ENCODE measurements around the gene C1orf185.
"Not testable (repeated sequence)": the region's sequence is repeated elsewhere in the genome, so short reads cannot be mapped to it uniquely, and the experiment has no call there.

Gene C1orf185

DNA sequence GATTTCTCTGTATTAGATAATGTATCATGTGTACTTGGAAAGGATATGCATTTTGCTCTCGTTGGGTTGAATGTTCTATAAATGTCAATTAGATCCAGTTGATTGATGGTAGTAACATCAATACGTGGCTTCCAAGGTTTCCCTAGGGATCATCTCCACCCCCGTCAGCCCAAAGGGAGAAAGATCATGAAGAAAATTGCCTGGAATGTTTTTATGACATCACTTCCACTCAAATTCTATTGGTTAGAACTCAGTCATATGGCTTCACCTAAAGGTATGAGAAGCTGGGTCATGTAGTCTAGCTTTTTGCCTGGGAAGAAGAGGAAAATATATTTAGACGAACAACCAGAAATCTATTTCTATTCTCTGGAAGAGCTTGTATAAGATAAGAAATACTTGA, at the start of gene C1orf185:
Gene C1orf185 (plus strand): TSS at position 253 of the 400 bp plus-strand sequence. CDS start 6 bp downstream, at position 259.
- DNase-seq: no peak

DNA sequence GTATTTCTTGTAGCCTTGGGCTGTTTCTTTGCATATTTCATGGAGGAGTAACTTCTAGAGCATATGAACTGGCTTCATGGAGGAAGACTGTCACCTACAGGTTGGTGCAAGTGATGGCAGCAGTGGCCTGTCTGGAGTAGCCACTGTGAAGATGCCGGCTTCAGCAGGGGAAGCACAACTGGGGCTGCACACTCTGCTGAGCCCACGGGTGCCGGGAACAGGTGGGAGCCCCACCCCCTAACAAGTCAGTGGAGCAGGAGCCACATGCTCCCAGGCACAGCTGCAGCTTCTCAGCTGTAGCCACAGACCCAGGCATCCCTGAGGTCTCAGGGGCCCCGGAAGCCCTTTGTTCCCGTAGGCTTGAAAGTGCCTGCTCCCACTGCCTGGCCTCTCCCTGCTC, 43.2 kb upstream of the C1orf185 start:
- DNase-seq: peak in 1 of 2 donors; percentile 26

DNA sequence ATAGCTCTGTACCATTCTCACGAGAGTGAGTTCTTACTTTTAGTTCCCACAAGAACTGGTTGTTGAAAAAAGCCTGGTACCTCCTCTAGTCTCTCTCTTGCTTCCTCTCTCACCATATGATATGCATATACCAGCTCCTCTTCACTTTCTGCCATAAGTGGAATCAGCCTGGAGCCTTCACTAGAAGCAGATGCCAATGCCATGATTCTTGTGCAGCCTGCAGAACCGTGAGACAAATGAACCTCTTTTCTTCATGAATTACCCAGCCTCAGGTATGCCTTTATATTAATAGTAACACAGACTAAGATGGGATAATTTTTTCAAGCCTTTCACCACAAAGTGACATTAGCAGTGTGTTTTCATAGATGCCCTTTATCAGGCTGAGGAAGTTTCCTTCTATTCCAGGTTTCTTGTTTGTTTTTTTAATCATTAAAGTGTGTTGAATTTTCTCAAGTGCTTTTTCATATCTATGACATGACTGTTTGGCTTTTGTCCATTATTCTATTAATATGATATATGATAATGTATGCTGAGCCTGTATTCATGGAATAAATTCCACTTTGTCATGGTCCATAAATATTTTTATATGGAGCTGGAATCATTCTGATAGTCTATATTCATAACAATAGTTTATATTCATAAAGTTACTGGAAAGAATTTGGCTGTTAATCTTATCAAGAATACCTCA, 40.7 kb upstream of the C1orf185 start:
- DNase-seq: no peak

DNA sequence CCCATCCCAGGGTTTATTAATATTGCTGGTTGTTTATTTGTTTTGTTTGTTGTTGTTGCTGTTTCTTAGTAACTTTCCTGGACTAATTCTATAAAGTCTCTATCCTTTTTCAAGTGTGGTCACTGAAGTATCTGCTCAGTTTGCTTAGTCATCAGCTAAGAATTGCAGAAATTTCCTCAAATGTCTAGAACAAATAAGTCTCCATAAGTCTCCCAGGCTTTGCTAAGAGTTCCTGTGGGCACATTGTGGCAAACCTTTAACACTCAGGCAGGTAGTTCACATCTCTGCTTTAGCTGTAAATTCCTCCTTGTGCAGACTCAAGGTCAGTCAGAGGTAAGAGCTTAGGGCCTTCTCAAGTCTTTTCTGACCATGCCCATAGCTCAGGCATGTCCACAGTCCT, 38.9 kb upstream of the C1orf185 start:
- no peak for DNase-seq

DNA sequence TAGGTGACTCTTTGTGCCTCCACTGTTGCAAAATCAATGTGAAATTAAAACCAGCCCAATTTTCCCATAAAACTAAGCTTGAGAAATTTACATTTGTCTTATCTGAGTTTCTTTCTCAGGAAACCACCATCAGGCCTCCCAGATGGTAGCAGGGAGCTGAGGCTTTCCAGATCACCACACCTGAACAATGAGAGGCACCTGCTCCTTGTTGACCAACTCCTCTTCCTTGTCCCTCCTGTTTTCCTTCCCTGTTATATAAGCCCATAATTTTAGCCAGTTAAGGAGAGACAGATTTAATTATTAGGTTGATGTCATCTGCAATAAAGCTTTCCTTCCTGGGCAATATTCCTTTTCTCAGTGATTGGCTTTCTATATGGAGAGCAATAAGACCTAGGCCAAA, 32.0 kb upstream of the C1orf185 start:
- no peak for DNase-seq

DNA sequence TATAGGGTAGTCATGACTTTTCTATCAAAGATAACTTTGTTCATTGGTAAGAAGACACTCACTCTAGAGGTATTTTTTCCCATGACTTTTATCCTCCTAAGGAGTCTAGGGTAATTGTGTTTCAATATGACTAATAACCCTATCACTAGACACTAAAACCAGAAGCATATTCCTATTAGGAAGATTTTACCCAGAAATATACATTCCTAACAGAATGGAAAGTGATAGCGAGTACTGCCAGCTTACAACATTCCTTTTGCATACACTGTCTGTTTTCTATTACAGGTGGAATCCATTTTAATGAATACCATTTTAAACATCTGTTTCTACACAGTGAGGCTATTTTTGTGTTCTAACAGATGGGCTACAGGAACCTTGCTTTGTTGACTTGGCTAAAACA, 31.4 kb upstream of the C1orf185 start:
- no peak for DNase-seq

DNA sequence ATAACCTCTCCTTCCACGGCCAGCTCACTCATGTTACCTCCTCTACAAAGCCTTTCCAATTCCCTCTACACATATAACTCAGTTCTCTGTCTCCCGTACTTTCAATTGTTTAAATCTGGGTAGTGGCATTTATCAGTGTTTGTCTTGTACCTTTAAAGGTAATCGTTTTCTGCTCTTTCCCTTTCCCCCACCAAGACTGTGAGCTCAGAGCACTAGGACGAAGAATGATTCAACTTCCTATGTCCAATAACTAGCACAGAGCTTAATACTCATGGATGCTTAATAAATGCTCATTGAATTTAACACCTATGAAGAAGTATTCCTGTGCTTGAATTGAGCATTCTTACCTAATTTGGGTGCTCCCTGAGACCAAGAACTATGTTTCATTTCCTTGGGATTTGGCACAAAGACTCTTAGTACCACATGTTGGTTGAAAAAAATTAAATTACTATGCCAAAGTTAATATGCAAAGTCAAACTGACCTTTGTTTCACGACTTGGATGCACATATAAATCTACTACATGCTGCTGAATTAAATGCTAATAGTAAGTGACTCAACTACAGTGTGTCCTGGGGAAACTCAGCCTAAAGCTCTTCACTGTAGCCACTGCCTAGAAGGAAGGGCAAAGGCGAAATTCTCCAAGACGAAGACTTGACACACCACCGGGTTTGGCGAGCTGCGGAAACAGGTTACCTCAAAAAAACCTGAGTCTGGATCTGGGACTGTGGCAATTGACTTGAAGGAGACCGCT, 30.6 kb upstream of the C1orf185 start:
- no peak for DNase-seq

DNA sequence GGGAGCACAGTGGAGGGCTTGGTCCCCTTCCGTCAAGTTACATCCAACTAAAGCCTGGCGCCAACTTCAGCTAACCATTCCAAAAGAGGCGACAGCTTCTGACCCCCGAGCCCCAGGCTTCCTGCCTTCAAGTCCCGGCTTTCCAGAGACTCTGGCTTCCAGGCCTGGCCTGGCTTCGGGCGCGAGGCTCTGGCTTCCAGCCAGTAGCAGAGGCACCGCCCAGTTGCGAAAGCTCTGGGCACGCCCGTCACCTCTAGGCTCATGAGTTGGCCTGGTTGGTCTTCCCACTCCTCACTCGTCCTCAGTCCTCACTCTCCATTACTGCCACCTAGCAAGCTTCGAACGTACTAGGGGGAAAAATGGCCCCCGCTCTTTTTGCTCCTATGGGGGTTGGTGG, 30.0 kb upstream of the C1orf185 start:
- DNase-seq: no peak

DNA sequence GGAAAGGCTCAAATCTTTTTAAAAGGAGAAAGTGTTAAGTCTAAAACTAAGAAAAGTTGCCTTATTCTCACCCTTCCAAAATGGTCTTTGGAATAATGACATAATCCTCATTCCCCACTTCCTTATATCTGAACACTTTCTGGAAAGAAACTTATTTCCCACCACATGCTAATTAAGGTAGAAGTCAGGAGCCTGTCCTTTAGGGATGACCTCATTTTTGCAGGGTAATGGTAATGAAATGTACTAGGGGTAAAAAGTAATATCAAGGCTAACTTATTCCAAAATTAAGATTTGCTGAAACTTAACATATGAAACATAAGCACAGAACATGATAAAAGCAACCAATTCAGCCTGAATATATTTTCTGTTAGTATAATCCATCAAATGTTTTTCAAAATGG, 29.4 kb upstream of the C1orf185 start:
- DNase-seq: no peak

DNA sequence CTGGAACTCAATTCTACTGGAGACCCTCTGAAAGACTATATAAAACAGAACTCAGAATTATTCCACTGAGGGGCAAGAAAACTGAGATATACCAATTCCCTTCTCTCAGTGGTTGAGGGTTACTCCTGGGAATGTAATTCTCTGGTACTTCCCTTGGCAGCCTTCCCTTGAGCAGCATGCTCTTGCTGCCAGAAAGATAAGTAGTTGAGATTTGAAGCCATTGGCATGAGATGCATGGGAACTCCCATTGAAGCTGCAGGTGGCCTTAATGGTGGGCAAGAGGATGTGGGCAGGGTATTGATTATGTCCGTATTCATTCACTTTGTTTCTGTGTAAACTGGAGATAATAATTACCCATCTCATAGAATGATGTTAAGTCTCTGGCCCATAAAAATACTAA, 28.6 kb upstream of the C1orf185 start:
- DNase-seq: no peak

DNA sequence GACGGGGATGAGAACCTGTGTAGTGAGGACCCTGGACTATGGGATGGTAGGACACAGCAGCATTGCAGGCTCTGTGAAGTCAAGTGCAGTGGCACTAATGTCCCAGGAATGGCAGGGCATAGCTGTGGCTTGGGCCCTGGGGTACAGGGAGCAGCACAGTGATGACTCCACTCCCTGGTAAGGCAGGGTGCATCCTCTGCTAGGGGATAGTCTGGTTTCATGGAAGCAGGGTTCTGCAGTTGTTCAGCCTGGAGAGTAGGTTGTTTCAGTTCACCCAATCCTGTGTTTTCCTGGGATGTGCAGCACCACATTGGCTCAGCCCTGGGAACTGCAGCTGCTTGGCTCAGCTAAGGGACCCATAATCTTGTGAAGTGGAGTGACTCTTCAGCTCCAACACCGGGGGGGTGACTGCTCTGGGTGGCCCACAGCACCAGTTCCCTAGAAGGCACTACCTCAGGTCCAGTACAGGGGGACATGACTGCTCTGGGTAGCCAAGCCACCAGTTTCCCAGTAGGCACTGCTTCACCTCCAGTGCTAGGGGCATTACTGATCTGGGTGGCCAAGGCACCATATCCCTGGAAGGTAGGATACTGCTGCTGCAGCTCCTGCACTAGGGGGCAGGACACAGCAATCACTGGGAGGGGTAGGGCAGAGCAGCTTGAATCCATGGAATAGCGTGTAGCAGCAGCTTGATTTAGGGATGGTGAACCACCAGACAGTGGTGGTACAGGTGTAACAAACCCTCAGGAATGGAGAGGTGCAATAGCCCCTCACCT, 15.3 kb upstream of the C1orf185 start:
- DNase-seq: no peak

DNA sequence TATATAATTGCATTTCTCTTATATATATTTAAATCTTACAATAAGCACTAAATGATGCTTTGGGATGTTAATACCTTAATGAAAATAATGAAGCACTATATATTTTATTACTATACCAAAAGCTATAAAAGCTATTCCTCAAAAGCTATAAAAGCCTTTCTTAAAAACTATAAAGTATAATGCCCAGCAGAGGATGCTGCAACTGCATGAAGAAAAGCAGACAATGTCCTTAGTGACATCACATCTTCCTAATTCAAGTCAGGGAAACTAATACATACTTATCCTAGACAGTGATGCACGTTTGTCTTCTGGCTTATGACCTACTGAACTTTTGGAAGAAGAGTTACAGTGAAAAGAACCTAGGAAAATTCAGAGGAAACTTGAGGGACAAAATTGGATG, 13.6 kb upstream of the C1orf185 start:
- DNase-seq: peak; percentile 26 to 50

DNA sequence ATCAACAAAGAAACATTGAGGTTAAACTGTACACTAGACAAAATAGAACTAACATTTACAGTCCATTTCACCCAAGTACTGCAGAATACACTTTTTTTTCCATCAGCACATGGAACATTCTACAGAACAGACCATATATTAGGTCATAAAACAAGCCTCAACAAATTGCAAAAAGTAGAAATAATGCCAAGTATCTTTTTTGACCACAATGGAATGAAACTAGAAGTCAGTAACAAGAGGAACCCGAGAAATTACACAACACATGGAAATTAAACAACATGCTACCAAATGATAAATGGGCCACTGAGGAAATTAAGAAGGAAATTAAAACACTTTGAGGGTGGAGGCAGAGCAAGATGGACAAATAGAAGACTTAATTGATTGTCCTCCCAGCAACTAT, 8.4 kb upstream of the C1orf185 start:
- peak; percentile 16 to 37 for DNase-seq

DNA sequence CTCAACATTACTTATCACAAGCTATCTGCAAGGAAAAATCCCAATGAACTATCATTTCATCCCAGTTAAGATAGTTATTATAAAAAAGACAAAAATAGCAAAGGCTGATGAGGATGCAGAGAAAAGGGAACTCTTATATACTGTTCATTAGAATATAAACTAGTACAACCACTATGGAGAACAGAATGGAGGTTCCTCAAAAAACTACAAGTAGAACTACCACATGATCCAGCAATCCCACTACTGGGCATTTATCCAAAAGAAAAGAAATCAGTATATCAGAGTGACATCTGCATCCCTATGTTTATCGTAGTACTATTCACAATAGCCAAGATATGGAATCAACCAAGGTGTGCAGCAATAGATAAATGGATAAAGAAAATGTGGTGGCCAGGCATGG, 4.9 kb upstream of the C1orf185 start:
- peak in 1 of 2 donors; percentile 7 for DNase-seq

DNA sequence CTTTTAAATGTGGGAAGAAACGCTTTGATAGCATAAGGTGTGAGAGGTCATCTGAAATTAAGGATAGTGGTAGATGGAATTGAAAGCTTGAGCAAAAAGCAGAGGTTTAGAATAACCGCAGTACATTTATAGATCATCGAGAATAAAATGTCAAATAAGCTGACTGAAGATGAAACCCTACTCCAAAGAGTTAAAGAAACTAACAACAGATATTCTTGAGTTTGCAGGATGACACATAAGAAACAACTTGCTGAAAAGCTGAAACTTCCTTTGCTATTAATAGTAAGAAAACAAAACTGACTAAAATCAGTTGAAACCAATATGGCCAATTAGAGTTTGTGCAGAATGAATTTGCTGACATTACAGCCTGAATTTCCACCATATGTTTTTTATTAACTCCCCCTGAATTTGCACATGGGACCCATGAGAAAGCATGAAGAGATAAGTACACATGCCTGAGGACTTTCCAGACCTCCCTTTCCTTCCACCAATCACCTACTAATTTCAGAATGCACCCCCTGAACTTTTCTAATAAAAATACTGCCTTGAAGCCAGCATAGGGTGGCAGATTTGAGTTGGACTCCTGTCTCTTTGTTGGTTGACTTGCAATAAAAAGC, 1.7 kb upstream of the C1orf185 start:
- no peak for DNase-seq

DNA sequence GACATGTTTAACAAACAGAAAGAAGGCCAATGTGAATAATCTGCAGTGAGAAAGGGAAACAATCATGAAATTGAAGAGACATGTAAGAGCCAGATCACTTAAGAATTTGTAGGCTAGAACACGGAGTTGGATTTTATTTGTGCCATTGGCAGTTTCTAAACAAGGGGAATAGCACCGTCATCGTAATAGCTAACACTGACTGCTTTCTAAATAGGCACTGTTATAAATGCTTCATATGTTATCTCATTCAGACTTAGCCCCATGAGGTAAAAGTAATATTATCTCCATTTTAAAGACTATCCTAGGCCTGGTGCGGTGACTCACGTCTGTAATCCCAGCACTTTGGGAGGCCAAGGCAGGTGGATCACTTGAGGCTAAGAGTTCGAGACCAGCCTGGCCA, 12.1 kb downstream of the C1orf185 start:
- DNase-seq: no peak

DNA sequence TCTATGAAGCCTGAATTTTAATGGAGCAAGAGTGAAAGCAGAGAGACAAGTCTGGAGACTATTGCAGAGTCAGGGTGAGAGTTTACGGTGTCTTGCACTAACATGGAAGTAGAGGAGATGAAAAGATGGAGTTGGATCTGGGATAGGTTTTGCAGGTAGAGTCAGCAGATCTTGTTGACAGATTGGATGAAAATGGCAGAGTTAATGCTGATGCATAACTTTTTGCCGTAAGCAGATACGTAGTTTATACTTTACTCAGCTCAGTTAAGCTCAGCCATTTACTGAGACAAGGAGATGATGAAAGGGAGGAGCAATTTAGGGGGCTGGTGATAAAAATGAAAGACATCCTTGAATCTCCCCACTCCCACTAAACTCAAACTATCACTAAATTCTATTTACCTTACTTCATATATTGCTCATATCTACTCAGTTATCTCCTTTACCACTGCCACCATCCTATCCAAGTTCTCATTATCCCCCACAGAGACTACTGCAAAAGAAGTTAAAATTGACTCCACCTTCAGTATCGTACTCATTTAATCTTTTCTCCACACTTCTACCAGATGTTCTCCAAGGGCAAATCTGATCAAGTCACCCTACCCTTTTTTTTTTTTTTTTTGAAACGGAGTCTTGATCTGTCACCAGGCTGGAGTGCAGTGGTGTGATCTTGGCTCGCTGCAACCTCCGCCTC, 13.8 kb downstream of the C1orf185 start:
- DNase-seq: no peak

DNA sequence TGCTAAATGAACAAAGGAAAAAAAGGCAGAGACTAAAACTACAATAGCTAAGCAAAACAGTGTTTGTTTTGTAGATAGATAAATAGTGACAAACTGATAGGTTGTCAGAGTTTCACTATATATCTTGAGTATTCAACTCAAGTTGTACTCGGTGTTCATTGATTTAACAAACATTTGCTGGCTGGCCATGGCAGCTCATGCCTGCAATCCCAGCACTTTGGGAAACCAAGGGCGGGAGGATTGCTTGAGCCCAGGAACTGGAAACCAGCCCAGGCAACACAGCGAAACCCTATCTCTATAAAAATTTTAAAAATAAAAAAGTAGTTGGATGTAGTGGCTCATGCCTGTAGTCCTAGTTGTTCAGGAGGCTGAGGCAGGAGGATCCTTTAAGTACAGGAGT, 17.3 kb downstream of the C1orf185 start:
- DNase-seq: no peak

DNA sequence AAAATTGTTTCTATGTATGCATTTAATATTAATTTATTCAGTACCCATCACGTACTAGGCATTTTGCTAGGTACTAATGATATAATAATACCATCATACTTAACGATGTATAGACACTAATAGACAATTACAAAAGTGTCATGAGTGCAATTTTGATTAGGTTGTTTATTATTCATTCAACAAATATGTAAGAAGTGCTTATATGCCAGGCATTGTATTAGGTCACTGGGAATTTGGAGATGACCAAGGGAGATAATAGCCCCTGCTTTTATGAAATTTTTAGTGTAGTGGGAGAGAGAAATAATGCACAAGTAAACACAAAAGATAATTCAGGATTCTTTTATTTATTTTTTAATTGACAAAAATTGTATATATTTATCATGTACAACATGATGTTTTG, 18.6 kb downstream of the C1orf185 start:
- DNase-seq: no peak

DNA sequence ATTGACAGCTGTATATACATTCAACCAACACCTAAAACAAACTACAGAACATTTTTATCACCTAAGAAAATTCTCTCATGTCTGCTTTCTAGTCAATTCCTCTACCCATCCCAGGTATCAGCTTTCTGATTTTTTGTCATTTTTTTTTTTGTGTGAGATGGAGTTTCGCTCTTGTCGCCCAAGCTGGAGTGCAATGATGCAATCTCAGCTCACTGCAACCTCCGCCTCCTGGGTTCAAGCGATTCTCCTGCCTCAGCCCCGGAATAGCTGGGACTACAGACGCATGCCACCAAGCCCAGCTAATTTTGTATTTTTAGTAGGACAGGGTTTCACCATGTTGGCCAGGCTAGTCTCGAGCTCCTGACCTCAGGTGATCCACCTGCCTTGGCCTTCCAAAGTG, 25.1 kb downstream of the C1orf185 start:
- not testable (repeated sequence) for DNase-seq

DNA sequence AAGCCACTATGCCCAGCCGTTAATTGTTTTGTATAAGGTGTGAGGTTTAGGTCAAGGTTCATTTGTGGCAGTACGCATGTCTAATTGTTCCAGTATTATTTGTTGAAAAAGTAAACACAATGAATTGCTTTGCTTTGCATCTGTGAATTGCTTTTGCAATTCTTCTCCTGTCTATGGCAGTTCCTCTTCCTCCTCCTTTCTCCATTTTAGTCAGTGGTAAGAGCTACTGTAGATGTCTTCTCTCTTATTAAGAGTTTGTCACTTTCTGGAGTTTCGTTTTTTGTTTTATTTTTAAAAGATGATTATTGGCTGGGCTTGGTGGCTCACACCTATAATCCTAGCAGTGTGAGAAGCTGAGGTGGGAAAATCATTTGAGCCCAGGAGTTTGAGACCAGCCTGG, 29.2 kb downstream of the C1orf185 start:
- no peak for DNase-seq

DNA sequence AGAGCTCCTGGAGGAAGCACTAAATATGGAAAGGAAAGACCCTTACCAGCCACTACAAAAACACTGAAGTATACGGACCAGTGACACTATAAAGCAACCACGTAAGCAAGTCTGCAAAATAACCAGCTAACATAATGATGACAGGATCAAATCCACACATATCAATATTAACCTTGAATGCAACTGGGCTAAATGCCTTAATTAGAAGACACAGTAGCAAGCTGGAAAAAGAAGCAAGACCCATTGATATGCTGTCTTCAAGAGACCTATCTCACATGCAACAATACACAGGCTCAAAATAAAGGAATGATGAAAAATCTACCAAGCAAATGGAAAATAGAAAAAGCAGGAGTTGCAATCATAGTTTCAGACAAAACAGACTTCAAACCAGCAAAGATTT, 31.0 kb downstream of the C1orf185 start:
- DNase-seq: no peak

DNA sequence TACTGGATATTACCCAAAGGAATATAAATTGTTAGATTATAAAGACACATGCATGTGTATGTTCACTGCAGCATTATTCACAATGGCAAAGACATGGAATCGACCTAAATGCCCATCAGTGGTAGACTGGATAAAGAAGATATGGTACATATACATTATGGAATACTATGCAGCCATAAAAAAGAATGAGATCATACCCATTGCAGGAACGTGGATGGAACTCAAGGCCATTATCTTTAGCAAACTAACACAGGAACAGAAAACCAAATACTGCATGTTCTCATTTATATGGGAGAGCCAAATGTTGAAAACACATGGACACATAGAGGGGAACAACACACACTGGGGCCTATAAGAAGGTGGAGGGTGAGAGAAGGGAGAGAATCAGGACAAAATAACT, 35.7 kb downstream of the C1orf185 start:
- not testable (repeated sequence) for DNase-seq
